Ishikawa (cell line): Measurements from ENCODE around the gene KLHL25.

Source experiments
- CREB1 ChIP-seq: IDR thresholded peaks from 2 replicates; pipeline ENCODE4 v1.6.1; 2012; ENCODE audit warnings: low read depth
- EGR1 ChIP-seq: IDR thresholded peaks from 2 replicates; pipeline ENCODE4 v1.6.1; 2012
- EP300 ChIP-seq: IDR thresholded peaks from 2 replicates; pipeline ENCODE4 v1.6.1; 2012; ENCODE audit warnings: borderline replicate concordance
- TCF12 ChIP-seq: IDR thresholded peaks from 2 replicates; pipeline ENCODE4 v1.6.1; 2012; ENCODE audit warnings: low read depth
- YY1 ChIP-seq: IDR thresholded peaks from 2 replicates; pipeline ENCODE4 v1.6.1; 2012; ENCODE audit warnings: low read depth
- TF ChIP-seq, protein P1 (sequence below): IDR thresholded peaks from 2 replicates; pipeline ENCODE4 v1.6.1; 2012

DNA sequence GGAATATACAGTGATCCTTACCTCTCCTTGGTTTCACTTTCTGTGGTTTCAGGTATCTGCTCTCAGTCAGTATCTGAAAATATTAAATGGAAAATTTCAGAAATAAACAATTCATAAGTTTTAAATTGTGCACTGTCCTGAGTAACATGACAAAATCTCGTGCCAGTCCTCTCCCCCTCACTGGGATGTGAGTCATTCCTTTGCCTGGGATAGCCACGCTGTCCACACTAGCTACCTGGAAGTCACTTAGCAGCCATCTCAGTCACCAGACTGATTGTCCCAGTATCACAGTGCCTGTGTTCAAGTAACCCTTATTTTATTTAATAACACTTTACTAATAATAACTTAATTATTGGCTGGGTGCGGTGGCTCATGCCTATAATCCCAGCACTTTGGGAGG is 15.3 kb upstream of the KLHL25 start:
- TF ChIP-seq EP300 (no peak), TCF12 (no peak), YY1 (no peak), CREB1 (no peak), EGR1 (no peak)
- TF ChIP-seq, protein P1, sequence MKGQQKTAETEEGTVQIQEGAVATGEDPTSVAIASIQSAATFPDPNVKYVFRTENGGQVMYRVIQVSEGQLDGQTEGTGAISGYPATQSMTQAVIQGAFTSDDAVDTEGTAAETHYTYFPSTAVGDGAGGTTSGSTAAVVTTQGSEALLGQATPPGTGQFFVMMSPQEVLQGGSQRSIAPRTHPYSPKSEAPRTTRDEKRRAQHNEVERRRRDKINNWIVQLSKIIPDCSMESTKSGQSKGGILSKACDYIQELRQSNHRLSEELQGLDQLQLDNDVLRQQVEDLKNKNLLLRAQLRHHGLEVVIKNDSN: no peak
